ENCODE data around the gene TMTC1.

Gene TMTC1

DNA sequence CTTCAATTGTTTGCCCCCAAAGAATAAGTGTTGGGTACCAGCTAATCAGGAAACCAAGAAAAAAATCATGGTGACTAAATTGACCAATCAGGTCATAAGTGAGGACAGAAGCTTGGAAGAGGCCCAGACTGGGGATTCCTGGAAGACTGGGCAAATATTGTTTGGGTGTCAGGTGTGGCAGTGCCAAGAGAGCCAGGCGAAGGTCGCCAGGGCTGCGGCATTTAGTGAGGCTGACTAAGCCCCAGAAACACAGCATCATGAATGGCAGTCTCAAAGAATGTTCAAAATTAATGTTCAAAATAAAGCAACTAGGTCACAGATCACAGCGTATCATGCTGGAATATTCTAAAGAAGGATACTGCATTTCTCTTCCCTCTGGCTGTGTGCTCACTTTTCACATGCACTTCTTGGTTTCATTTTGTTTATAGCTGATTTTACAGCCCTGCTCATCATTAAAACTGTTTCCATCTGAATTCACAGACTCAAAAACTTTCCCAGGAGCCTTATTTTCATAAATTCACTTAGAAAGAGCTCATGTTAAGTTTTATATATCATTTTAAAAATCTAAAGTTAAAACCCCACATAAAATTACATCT is 201.0 kb downstream of the TMTC1 start:
- no peak overlapping the region for H3K4me3 ChIP-seq

DNA sequence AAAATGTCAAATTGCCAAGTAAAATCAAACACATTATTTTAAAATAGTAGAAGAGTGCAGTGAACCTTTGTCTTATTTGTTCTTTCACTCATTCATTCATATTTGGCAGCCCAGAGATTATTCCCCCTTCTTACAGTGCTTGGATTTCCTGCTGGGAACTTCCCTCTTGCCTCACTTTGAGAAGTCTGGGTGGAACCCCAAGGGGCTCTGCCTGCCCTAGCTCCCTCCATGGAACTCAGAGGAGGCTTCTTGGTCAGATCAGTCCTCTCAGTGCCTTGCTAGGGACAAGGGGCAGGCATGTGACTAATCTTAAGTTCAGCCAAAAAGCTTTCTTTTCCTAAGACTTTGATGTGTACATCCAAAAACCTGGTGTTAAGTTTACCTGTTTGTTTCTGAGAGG is 201.6 kb downstream of the TMTC1 start:
- no peak for DNase-seq (ENCODE audit: low spot score in 2 of 2)
- Histone ChIP-seq H3K36me3 (replicated peaks) (no peaks in the 10 kb centered on the region), H3K4me1 (no peaks in the 10 kb centered on the region), H3K27me3 (ENCODE audit: low read depth) (no peaks in the 10 kb centered on the region), H3K9me3 (no peaks in the 10 kb centered on the region), H3K4me3 (no peak overlapping the region)
- in situ Hi-C loops (cut with MboI; ENCODE audit: low sequenced_read_pairs): no loop called here

More for the DNA sequence above, 201.0 kb downstream of the TMTC1 start:
- in situ Hi-C loops (cut with MboI; ENCODE audit: low sequenced_read_pairs): no loop called here
- Histone ChIP-seq H3K27me3 (ENCODE audit: low read depth) (no peaks in the 10 kb centered on the region), H3K4me1 (no peaks in the 10 kb centered on the region), H3K36me3 (replicated peaks) (no peaks in the 10 kb centered on the region), H3K9me3 (no peaks in the 10 kb centered on the region)
- DNase-seq (ENCODE audit: low spot score in 2 of 2): no peak

DNA sequence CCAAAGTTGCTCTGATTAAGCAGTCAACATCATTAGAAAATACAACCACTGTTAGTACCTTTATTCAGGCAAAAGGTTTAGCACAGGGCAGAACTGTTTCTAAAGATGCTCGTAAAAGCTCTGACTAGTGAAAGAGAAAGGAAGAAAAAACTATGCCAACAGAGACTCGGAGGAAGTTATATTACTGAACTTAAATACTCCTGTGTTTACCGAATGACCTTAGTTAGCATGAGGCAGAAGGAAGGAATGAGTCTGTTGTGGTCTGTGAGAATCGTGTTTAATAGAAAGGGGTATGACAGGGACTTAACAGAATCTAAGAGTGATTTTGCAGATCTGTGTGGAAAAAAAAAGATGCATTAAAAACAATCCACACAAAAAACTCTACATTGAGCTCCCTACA is 202.1 kb downstream of the TMTC1 start:
- in situ Hi-C loops (cut with MboI; ENCODE audit: low sequenced_read_pairs): no loop called here
- no peak for DNase-seq (ENCODE audit: low spot score in 2 of 2)

DNA sequence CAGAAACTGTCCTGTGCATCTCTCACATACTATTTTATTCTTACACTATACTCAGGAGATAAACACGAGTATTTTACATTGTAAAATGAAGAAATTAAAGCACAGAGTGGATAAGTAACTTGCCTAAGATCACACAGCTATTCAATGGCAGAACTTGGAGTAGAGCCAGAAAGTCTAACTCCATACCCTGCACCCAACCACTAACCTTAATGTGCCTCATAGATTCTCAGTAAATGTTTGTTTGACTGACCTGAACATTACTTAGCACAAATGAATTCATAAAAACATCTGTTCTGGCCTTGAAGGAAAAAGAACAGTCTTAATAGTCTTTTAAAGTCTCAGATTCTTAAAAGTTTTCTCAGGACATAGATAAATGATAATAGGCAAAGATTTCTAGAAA is 202.8 kb downstream of the TMTC1 start:
- H3K4me1 ChIP-seq: no peaks in the 10 kb centered on the region

More for the DNA sequence above, 202.1 kb downstream of the TMTC1 start:
- no peaks in the 10 kb centered on the region for H3K36me3 ChIP-seq (replicated peaks)
- H3K9me3 ChIP-seq: no peaks in the 10 kb centered on the region
- no peaks in the 10 kb centered on the region for H3K4me1 ChIP-seq
- H3K27me3 ChIP-seq (ENCODE audit: low read depth): no peaks in the 10 kb centered on the region
- no peak overlapping the region for H3K4me3 ChIP-seq

DNA sequence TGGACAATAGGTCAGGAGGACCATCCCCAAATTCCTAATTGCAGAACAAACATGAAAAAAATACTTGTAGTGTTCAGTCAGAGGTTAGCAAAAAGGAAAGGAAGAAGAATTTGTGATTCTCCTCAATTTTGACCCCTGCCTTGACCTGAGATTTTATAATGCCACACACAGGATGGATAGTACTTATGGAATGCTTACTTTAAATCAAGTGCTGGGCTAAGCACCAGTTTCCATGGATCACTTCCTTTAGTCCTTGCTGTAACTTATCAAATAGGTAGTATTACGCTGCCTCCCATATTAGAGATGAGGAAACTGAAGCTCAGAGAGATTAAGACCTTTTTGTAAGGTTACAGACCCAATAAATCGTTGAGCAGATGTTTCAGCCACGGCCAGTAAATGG is 205.0 kb downstream of the TMTC1 start:
- DNase-seq (ENCODE audit: low spot score in 2 of 2): no peak
- Histone ChIP-seq H3K9me3 (no peaks in the 10 kb centered on the region), H3K27me3 (ENCODE audit: low read depth) (no peaks in the 10 kb centered on the region), H3K4me3 (no peak overlapping the region), H3K4me1 (no peaks in the 10 kb centered on the region), H3K36me3 (replicated peaks) (no peaks in the 10 kb centered on the region)
- in situ Hi-C loops (cut with MboI; ENCODE audit: low sequenced_read_pairs): no loop called here

More for the DNA sequence above, 202.8 kb downstream of the TMTC1 start:
- no peak overlapping the region for H3K4me3 ChIP-seq
- H3K36me3 ChIP-seq (replicated peaks): no peaks in the 10 kb centered on the region
- H3K27me3 ChIP-seq (ENCODE audit: low read depth): no peaks in the 10 kb centered on the region
- H3K9me3 ChIP-seq: no peaks in the 10 kb centered on the region
- DNase-seq (ENCODE audit: low spot score in 2 of 2): no peak
- in situ Hi-C loops (cut with MboI; ENCODE audit: low sequenced_read_pairs): no loop called here

DNA sequence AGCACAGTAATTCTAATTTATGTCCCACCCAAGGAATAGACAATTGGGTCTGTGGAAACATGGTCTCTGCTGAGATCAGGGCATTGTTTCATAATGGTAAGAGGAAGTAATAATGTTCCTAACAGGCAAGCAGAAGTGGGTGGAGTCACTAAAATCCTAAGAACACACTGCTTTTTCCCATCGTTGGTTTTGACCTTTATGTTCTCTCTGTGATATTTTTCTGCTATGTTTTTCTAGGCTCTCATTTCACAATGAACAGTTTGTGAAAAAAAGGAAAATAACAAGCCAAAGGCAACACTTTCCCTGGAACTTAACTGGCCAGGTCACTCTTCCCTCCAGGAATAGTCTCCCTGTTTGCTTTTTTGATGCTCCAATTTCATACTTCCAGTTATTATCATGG is 205.7 kb downstream of the TMTC1 start:
- no peaks in the 10 kb centered on the region for H3K36me3 ChIP-seq (replicated peaks)
- H3K9me3 ChIP-seq: no peaks in the 10 kb centered on the region
- in situ Hi-C loops (cut with MboI; ENCODE audit: low sequenced_read_pairs): no loop called here
- H3K4me1 ChIP-seq: no peaks in the 10 kb centered on the region
- H3K4me3 ChIP-seq: no peak overlapping the region
- H3K27me3 ChIP-seq (ENCODE audit: low read depth): no peaks in the 10 kb centered on the region
- no peak for DNase-seq (ENCODE audit: low spot score in 2 of 2)

DNA sequence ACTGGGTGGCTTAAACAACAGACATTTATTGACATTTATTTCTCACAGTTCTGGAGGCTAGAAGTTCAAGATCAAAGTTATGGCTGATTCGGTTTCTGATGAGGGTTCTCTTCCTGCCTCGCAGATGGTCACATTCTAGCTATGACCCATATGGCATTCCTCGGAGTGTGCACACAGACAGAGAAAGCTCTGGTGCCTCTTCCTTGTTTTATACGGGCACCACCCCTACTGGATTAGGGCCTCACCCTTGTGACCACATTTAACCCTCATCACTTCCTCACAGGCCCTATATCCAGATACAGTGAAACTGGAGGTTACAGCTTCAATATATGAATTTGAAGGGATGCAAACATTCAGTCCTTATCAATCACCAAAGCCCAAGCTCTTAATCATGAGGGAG is 209.2 kb downstream of the TMTC1 start:
- in situ Hi-C loops (cut with MboI; ENCODE audit: low sequenced_read_pairs): no loop called here
- no peaks in the 10 kb centered on the region for H3K36me3 ChIP-seq (replicated peaks)
- no peak overlapping the region for H3K4me3 ChIP-seq
- DNase-seq (ENCODE audit: low spot score in 2 of 2): no peak
- H3K4me1 ChIP-seq: no peaks in the 10 kb centered on the region
- H3K9me3 ChIP-seq: no peaks in the 10 kb centered on the region
- no peaks in the 10 kb centered on the region for H3K27me3 ChIP-seq (ENCODE audit: low read depth)

DNA sequence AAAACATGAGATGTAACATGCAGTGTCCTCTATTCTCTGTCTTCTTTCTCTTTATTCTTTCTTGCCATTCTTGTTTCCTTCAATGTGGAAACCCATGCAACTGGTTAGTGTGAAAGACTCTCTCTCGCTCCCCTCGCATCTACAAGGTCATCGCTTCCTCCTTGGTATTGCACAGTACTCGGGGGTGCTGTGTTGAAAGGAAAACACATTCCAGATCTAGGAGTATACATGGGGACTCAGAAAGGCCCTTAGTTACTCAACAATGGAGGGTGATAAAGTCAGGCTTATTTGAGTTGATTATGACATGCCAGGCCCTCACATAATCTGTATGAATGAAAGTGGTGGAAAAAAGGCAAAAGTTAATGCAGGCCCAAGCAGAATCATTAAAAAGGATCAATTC is 210.8 kb downstream of the TMTC1 start:
- no peak for DNase-seq (ENCODE audit: low spot score in 2 of 2)
- H3K36me3 ChIP-seq (replicated peaks): no peaks in the 10 kb centered on the region
- in situ Hi-C loops (cut with MboI; ENCODE audit: low sequenced_read_pairs): no loop called here
- H3K4me1 ChIP-seq: peaks cover 4% of the 10 kb centered on the region
- H3K27me3 ChIP-seq (ENCODE audit: low read depth): no peaks in the 10 kb centered on the region
- H3K9me3 ChIP-seq: no peaks in the 10 kb centered on the region
- no peak overlapping the region for H3K4me3 ChIP-seq

DNA sequence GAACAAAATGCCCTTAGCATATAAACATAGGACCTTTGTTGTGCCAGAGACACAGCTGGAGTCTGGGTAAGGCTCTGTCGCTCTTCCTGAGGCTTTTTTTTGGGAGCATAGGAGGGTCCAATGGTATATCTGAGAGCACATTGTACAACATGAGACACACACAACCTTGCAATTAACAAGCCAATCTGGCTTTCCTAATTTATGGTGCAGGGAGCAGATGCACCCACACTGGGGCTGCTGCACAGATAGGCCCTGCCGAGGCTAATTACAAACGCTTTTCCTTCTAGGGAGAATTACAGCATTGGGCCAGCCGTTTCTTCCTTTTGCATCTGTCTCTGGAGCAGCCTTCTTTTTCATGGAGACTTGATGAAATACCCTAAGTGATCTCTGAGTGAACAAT is 211.3 kb downstream of the TMTC1 start:
- Histone ChIP-seq H3K9me3 (no peaks in the 10 kb centered on the region), H3K27me3 (ENCODE audit: low read depth) (no peaks in the 10 kb centered on the region; the same call in 1 of the 2 replicates), H3K36me3 (replicated peaks) (no peaks in the 10 kb centered on the region), H3K4me1 (peaks cover 8% of the 10 kb centered on the region), H3K4me3 (no peak overlapping the region)
- in situ Hi-C loops (cut with MboI; ENCODE audit: low sequenced_read_pairs): no loop called here
- no peak for DNase-seq (ENCODE audit: low spot score in 2 of 2)

DNA sequence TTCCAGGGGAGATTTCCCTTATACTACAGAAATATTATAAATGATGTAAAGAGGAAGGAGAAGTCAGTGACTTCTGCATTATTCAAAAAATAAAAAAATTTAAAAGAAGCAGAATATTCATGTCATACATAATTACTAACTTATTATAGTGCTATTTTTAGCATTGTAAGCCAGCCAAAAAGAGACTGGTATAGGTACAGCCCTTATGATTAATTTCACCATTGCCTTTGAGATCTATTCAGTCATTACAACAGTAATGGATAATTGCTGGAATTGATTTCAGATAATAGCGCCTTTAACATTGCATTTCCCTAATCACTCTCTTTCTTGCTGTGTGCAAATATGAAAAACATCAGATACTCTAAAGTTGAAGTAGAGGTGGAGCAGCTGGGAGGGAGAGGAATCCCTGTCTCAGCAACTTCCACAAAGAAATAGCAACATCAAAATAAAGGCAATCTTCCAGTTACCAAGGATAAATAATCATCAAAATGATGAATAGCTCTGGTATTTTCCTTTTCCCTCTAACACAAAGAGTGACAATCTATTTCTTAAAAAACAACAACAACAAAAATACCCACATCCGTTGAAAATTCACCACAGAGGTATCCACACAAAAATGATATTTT is 214.5 kb downstream of the TMTC1 start:
- Histone ChIP-seq H3K36me3 (replicated peaks) (no peaks in the 10 kb centered on the region), H3K9me3 (no peaks in the 10 kb centered on the region), H3K27me3 (ENCODE audit: low read depth) (no peaks in the 10 kb centered on the region; the same call in 1 of the 2 replicates), H3K4me1 (peaks cover 8% of the 10 kb centered on the region), H3K4me3 (no peak overlapping the region)
- DNase-seq (ENCODE audit: low spot score in 2 of 2): no peak
- in situ Hi-C loops (cut with MboI; ENCODE audit: low sequenced_read_pairs): no loop called here

DNA sequence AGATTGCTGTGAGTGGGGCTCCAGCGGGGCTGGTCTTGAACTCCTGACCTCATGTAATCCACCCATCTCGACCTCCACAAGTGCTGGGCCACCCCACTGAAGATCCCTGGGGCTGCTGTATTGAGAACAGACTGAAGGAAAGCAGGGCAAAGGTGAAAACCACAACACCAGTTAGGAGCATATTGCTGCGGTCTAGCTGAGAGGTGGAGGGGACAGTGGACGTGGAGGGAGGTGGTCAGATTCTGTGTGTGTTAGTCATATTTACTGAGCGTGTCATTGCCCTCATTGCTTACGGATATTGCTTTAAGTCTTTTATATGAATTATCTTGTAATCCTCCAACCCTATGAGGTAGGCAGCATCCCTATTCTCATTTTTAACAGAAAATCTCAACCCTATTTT is 217.3 kb downstream of the TMTC1 start:
- in situ Hi-C loops (cut with MboI; ENCODE audit: low sequenced_read_pairs): no loop called here
- H3K4me3 ChIP-seq: no peak overlapping the region
- no peaks in the 10 kb centered on the region for H3K36me3 ChIP-seq (replicated peaks)
- DNase-seq (ENCODE audit: low spot score in 2 of 2): no peak
- H3K4me1 ChIP-seq: peaks cover 8% of the 10 kb centered on the region
- H3K9me3 ChIP-seq: no peaks in the 10 kb centered on the region
- H3K27me3 ChIP-seq (ENCODE audit: low read depth): no peaks in the 10 kb centered on the region; the same call in 1 of the 2 replicates

DNA sequence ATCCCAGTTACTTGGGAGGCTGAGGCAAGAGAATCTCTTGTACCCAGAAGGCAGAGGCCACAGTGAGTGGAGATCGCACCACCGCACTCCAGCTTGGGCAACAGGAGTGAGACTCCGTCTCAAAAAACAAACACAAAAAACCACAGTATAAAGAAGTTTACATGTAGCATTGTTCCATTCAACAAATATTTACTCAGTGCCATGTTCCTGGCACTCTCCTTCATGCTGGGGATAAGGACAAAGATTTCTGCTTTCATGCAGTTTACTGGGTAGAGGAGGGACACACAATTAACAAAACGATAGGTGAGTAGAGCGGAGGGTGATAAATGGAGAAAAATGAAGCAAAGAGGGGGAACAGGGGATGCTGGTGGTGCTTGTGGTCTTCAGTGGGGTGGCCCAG is 218.0 kb downstream of the TMTC1 start:
- DNase-seq (ENCODE audit: low spot score in 2 of 2): no peak
- Histone ChIP-seq H3K36me3 (replicated peaks) (no peaks in the 10 kb centered on the region), H3K4me1 (peaks cover 8% of the 10 kb centered on the region), H3K27me3 (ENCODE audit: low read depth) (no peaks in the 10 kb centered on the region; the same call in 1 of the 2 replicates), H3K4me3 (no peak overlapping the region), H3K9me3 (no peaks in the 10 kb centered on the region)
- in situ Hi-C loops (cut with MboI; ENCODE audit: low sequenced_read_pairs): no loop called here

DNA sequence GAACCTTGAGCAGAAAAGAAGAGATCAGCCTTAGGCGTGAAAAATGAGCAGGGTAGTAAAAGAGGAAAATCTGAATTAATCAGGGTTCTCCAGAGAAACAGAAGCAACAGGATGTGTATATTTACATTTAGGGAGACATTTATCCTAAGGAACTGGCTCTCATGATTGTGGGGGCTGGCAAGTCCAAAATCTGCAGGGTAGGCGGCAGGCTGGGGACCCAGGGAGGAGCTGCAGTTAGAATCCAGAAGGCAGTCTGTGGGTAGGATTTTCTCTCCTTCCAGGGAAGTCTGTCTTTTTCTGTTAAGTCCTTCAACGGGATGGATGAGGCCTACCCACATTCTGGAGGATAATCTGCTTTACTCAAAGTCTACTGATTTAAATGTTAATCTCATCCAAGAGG is 218.8 kb downstream of the TMTC1 start:
- H3K4me1 ChIP-seq: peaks cover 10% of the 10 kb centered on the region
- no peak for DNase-seq (ENCODE audit: low spot score in 2 of 2)
- H3K9me3 ChIP-seq: no peaks in the 10 kb centered on the region
- no peaks in the 10 kb centered on the region for H3K36me3 ChIP-seq (replicated peaks)
- no peak overlapping the region for H3K4me3 ChIP-seq
- in situ Hi-C loops (cut with MboI; ENCODE audit: low sequenced_read_pairs): no loop called here
- no peaks in the 10 kb centered on the region; the same call in 1 of the 2 replicates for H3K27me3 ChIP-seq (ENCODE audit: low read depth)

DNA sequence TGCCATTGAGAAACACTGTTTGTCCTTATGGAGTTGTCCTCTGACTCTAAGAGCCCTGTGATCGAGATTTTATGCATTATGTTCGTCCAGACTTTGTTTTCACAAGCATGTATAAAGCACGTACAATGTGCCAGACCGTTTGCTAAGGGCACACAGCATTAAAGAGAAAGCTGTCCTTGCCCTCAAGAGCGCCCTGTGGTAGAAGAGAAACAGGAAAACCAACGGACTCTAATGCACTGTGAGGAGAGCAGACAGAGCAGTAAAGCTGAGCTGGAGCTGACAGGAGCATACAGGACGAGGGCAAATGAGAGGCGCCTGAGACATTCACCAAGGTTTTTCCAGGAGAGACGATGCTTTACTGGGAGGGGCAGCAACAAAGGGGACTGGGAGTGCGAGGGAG is 220.1 kb downstream of the TMTC1 start:
- no peak for DNase-seq (ENCODE audit: low spot score in 2 of 2)
- Histone ChIP-seq H3K9me3 (no peaks in the 10 kb centered on the region), H3K36me3 (replicated peaks) (no peaks in the 10 kb centered on the region), H3K4me1 (peaks cover 15% of the 10 kb centered on the region), H3K27me3 (ENCODE audit: low read depth) (no peaks in the 10 kb centered on the region; the same call in 1 of the 2 replicates), H3K4me3 (no peak overlapping the region)
- in situ Hi-C loops (cut with MboI; ENCODE audit: low sequenced_read_pairs): no loop called here

DNA sequence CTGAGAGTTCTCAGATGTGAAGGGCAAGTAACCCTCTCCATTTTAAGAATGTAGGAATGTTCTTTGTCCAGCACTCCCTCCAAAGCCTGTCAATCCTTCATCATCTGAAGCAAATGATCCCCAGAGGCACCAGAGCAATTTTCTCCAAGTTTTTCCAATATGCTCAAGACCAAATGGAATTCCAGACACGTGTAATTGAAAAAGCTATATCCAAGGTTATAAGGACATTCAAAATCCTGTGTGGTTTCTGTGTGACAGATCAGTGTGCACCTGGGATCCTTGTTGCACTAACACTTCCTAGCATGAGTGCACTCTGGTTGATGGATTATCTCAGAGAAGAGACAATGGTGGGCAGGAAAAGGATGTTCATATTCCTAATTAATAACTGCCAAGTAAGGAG is 220.7 kb downstream of the TMTC1 start:
- Histone ChIP-seq H3K27me3 (ENCODE audit: low read depth) (no peaks in the 10 kb centered on the region; the same call in 1 of the 2 replicates), H3K4me1 (peaks cover 12% of the 10 kb centered on the region), H3K4me3 (no peak overlapping the region), H3K9me3 (no peaks in the 10 kb centered on the region), H3K36me3 (replicated peaks) (no peaks in the 10 kb centered on the region)
- DNase-seq (ENCODE audit: low spot score in 2 of 2): no peak
- in situ Hi-C loops (cut with MboI; ENCODE audit: low sequenced_read_pairs): no loop called here

All from HAP-1 (cell line).